NCI-H1092 treated with DMSO at 0.1 percent for 48 hours (cell line): ENCODE data around the gene SLAMF1.
"Not testable (repeated sequence)": the region's sequence is repeated elsewhere in the genome, so short reads cannot be mapped to it uniquely, and the experiment has no call there.

Experiments
- DNase-seq: peaks from one replicate; lab custom pipeline; 2025; lab: John Stamatoyannopoulos, UW

Gene SLAMF1

DNA sequence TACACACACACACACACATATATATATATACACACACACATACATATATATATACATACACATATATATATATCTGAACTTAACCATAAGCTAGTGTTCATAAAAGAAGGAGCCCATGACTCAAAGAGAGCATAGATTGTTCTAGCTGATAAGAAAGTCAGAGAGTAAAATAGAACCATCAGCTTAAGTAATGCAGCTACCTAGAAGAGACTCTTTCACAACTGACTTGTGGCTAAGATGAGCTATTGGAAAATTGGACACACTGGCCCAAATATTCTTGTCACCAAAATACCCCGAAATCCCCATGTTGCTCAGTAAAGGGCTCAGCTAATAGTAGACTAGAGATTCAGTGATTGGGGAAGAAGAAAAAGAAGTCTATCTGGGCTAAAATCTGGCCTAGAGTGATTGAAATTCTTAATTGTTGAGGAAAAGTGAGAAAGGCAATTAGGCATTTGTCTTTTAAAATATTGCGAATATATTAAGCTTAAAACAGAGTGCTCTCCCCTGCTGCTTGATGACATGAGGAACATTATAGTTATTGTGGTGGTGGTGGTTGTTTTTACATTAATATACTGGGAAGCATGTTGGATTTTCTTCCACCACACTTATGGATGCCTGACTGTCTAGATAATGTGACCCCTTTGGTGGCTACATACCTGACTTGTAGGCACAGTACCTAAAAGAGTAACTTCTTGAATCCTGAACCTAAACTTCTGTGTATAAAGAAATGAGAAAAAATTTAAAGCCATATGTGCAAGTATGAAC, 6.3 kb downstream of the SLAMF1 start:
- no peak for DNase-seq

DNA sequence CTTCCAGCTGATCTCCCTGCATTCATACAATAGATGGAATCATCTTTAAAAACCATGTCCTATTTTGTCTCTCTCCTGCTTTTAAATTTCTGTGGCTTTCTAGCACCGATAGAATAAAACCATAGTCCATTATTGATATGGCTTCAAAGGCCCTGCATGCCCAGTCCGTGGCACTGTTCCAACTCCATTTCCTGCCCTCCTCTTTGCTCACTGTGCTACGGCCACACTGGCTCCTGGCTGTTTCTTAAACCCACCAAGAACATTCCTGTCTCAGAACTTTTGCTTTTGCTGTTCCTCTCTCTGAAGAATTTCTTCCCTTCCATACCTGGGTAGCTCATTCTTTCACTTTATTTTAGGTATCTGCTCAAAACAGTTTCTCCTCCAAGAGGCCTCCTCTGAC, 7.2 kb downstream of the SLAMF1 start:
- DNase-seq = no peak

DNA sequence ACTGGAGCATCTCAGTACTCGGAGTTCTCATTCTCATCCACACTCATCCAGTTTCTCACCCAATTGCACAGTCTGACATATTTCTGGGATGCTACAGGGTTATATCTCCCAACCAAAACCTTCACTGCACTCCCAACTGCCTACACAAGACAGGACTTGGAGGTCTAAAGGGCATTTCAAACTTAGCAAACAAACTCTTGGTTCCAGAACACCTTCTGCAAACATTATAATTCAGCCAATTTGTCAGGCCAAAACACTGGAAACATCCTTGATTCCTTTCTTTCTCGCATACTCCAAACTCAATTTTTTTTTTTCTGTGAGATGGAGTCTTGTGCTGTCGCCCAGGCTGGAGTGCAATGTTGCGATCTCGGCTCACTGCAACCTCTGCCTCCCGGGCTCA, 7.9 kb downstream of the SLAMF1 start:
- DNase-seq = no peak

DNA sequence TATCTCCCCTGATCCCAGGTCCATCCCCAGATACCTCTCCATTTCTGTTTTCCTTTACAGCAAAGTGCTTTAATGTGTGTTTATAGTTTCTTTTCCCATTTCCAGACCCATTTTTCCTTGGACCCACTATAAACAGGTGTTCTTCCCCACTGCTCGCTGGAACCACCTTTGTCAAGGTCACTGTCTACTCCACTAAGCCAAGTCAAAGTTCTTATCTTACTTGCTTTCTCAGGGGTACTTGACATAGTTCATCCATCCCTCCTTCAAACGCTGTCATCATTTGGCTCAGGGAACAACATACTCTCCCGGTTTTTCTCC, 8.3 kb downstream of the SLAMF1 start:
- DNase-seq = no peak

DNA sequence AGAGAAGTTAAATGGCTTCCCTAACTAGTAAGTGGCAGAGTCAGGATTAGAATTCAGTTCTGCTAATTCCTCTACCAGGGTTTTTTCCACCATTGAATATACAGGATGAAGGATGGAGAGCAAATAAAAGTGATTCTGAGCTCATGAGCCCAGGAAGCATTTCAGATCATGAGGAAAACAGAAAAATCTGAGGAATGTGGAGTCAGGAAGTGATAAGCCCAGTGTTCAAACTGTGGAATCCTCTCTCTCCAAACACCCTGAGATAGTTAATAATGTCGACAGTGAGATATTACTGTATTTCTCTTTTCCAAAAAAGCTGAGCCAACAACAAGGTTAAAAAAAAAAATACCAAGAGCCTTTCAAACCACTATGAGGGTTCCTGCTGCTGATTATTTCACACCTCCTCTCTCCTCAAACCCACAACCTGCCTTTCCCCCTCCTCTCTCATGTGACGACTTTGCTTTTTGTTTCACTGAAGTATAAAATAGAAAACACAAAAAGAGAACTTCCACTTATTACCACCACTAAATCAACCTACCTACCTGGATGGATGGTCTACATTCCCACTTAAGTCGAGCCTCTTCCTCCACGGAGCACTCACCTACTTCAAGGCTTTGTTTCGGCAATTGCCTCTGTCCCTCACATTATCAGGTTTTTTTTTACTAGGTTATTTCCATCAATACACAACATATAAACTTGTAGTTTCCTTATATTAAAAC, 8.9 kb downstream of the SLAMF1 start:
- DNase-seq = no peak

DNA sequence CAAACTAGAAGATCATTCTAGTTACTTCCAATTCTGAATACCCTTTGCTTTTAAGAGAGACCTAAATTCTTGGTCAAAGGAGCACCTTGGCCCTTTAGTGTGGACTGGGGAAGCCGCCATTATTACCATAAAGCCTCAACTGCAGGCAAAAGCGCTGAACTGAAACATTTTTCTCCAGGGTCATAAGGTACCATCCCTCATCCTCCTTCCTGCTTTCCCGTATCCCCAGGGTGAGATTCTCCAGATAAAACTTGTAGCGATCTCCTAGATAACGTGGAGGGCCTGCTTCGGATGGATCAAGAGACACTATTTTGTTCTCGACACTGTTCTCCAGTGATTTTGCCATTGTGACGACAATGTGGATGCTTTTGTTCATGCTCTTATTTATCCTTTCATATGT, 9.8 kb downstream of the SLAMF1 start:
- no peak for DNase-seq

DNA sequence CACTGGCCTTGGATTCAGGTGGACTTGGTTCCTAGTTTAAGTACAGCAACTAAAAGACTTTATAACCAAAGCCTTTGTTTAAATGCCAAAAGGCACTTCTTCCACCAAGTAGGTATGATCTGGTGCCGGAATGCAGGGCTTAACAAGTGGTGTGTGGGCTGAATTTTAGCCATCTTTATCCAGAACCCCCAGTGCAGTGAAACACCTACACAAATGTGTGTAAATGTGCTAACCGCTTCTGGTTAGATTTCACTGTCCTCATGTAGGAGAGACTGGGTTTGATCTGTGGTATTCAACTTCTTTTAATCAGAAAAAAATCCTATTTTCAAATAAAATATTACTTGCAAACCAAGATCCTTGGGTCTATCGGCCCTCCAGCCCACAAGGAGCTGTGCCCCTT, 10.3 kb downstream of the SLAMF1 start:
- DNase-seq = no peak

DNA sequence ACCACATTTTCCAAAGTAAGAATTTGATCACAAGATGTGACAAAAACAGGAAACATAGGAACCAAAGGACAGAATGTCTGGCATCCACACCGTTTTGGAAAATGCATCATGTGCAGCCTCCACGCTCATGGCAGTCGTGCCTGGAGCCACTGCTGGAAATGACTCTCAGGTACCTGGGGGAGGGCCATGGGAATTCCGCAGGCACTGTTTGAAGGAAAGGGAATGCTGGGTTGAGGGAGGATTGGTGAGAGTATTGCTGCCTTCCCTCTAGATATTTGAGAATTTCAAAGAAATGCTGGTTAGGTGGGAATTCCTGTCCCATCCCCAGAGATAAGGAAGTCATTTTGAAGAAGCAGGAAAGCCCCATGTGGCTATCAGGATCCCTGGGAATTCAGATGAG, 10.8 kb downstream of the SLAMF1 start:
- no peak for DNase-seq

DNA sequence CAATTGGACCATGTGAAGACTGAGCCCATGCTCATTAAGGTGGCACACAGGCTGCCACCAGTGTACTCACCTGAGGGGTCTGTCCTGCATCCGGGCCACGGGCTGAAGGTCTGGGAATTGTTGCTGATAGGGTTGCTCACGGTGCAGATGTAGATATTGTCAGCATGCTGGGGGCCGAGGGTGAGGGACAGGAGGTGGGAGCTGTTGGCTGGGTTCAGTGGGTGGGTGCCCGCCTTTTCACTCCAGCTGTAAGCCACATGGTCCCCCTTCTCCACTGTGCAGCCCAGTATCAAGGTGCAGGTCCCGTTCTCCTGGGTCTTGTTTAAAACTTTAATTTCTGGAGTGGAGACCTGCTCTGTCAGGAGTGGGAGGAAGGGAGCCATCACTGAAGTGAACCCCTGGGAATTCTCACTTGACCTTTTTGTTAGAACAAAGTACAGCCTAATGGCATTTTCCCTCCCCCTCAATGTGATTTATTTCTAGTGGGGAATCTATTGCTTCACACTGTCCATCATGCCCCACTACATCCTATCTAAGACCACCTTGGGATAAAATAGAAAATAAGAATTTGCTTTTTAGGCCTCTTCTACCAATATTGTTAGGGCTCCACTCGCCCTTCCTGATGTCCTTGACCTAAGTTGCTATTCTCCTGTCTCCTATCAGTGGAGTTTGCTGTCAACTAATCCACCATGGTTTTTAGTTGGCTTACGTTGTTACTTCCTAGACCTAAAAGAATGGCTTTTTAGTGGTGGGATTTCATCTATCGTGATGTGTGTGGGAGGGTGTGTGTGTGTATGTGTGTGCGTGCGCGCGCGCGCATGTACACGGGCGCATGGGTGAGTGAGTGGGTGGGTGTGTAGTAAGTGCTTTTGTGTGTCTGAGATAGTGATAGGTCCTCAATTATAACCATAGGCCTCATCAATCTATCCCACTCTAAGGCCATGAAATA, 12.0 kb downstream of the SLAMF1 start:
- DNase-seq = no peak

DNA sequence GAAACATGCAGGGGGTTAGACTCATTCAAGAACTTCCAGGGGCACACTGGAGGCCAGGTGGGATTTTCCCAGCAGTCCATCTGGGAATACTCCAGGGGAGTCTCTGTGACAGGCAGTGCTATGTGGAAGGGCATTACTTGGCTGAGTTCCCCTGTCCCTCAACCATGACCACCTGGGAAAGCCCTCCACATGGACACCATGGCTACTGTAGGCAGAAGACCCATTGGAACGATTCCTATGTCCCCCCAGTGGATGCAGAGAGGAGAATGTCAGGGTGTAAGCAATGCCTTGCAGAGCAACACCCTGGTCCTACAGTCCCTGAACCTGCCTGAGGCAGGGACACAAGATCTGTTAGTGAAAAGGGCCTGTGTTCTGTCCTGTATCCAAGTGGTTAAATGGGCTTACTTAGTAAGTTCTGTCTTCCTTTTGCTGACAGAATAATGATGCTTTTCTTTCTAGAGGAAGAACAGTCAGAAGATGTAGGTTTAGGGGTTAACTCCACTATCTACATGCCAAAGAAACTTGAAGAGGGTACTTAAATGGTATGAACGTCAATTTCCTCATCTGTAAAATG, 13.4 kb downstream of the SLAMF1 start:
- DNase-seq = no peak

DNA sequence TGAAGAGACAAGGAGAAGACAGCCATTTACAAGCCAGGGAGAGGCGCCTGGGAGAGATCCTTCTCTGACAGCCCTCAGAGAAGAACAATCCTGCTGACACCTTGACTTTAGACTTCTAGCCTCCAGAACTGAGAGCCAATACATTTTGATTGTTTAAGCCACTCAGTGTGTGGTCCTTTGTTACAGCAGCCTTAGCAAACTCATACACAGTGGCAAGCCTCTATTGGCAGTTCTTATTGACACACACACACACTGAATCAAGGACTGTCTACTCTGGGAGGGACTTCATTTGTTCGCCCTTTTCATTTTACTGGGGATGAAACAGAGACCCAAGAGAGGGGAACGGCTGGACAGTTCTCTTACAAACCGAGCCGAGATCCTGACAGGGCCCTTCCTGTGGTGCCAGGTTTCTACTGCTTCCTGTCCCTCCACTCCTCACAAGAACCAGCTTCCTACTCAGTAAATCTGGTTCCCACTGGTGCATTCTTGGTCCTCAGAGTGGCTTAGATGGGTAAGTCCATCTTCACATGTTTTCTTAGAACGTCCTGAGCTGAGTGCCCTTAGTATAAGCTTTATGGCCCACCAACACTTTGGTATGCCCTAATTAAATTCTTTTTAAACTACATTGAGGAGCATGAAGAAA, 14.7 kb downstream of the SLAMF1 start:
- DNase-seq = no peak

DNA sequence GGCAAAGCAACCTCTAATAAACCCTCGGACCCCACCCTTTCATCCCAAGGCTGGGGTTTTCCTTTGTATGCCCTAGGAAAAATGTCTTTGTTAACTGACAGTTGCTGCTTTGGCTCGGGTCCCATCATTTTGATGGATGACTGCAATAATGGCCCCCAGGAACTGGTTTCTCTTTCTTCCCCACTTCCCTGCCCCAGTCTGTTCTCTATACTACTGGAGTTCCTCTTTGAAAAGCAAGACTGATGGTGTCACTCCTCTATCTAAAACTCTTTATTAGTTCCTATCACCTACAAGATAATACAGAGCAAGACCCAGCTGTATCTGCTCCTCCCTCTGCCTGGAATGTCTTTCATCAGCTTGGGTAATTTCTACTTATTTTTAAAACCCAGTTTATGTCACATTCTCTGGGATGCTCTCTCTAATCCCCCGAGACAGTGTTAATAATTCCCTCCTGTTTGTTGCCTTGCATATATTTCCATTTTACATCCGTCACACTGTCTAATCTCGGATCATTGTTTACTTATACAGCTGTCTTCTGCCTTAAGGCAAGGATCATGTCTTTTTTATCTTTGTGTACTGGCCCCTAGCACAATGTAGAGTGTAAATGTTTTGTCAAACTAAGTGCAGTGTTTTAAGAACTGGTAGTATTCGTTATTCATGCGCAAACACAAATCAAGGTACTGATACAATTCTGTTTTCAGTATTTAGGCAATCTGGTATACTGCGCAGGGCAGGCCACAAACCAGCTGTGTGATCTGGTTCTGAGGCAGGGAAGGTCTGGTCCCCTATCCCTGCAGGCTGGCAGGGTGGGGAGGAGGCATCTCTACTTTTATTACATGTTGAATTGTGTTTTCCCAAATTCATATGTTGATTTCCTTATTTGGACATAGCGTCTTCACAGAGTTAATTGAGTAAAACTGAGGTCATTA, 16.1 kb downstream of the SLAMF1 start:
- DNase-seq = no peak

DNA sequence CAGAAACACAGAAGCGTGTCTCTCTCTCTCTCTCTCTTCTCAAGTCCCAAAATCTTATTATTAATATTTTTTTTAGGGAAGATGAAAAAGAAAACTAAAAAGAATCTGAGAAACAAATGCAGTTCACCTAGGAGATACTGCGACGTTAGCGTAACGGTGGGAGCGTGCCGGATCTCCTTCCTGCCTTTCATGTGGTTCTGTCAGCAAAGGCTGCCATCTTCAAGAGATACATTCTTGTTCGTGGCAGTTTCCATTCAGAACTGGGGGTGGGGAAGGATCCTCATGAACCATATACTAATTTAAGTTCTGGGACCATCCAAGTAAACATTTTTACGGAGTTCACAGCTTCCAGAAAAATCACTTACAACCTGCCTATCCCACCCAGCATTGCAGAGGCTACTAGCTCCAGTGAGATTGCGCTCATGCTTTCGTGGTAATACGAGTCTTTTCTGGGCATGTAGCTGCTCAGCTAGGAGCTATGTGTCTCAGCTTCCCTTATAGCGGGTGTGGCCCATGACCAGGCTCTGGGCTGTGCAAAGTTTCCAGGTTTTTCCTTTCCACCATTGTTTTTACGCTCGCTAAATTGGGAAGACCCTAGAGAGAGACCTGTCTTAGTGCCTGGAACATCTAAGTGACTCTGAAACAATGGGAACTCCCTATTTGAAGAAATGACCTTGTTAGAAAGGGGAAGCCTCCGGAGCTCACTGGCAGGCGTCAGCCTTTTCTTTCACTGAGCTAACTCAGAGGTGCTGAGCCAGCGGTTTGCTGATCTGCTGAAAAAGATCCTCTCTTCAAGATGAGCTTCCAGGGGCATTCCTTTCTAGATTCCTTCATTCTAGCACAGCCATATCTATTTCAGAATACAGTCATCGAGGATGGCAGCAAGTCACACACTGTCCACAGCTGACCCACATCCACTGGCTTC, 17.3 kb downstream of the SLAMF1 start:
- DNase-seq = no peak

DNA sequence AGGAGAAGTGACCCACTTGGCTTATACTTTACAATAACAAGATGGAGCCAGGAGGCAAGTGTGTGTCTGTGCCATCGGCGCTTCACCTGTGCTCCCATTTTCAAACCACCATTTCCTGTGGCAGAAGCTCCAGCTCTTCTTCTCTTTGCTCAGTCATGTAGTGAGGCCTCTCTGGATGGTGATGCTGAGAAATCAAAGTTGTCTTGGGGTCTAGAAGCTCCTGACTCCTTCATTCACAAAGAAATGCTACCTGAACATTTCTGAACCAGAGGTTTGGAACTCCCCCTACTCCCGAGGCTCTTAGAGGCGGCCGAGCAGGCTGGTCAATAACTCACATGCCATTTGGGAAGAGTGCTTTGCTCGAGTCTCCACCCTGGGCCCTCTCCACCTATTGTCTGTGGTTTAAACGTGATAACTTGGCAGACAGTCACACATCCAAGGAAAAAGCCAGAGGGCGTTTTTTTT, 18.0 kb downstream of the SLAMF1 start:
- no peak for DNase-seq

DNA sequence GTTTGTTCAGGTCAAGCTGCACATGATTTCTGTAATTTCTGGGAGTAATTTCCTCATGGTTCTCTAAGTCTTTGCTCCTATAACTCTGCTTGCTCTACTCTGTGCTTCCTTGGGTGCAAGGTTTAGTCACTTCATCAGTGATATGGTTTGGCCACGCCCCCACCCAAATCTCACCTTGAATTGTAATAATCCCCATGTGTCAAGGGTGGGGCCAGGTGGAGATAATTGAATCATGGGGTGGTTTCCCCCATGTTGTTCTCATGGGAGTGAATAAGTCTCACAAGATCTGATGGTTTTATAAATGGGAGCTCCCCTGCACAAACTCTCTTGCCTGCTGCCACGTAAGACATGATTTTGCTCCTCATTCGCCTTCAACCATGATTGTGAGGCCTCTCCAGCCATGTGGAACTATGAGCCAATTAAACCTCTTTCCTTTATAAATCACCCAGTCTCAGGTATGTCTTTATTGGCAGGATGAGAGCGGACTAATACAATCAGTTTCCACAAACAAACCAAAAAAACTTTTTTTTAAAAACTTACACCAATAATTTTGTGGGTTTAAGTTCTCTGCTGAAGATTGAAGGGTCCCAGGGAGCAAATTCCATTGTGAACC, 19.1 kb downstream of the SLAMF1 start:
- not testable (repeated sequence) for DNase-seq

DNA sequence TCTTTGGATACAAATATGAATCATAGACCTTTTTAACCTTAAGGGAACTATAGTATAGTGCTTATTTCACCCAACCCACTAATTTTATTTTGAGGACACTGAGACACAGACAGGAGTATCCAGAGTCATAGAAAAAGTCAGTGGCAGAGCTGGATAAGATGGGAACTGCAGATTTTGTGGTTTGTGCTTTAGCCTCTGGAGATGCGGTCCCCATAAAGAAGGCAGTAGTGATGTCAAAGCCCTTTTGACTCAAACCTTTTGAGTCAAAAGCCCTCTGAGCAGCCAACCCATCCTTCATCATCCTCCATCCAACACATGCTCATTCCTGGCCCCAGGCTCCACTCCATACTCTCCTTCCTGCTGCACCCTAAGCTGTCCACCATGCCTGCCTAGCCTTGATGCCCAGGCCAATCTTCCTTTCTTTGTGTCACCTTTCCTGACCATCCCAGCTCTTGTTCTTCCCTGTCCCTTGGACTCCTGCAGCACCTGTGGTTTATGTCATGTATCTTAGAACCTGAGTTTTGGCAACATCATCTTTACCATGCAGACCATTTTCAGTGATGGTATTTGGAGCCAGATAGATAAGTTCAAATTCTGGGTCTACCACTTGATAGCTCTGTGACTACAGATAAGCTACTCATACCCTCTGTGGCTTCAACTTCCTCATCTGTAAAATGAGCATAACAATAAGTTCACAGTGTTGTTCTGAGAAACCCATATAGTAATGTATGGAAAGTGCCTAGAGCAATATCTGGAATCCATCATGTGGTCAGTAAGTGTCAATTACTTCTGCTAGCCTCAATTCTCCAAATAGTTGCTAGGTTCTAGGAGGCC, 20.1 kb downstream of the SLAMF1 start:
- DNase-seq = no peak

DNA sequence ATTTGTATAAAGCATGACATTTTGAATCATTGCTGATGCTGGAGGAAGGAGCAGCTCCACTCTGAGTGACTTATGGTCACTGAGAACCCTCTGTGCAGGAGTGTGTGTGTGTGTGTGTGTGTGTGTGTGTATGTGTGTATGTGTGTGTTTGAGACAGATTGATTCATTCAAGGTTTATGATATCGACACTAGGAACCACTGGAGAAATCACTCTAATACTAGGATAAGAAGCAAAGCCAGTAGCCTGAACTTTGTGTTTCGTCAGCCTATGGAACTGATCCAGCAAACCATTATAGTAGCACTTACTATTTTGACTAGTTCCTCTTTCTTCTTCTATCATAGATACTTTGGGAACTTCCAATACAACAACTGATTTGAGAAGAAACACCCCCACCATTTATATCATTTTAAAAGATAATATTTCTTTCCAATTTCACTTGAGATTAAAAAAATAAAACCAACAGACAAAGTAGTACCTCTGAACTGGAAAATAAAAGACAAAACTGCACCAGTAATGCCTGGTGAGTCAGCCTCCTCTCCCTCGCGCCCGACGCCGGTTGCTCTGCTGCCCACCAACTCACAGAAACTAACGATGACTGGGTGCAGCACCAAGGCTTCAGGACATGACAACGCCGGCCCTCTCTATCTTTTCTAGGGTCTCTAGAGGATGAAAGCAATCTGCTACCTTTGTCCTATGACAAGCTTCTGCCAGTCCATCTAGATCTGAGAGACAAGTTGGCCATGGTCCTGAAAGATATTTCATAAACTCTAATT, 20.9 kb downstream of the SLAMF1 start:
- DNase-seq = no peak
